GM18868 (cell line): ENCODE measurements around the gene AIFM3.
"Not testable (repeated sequence)": the region's sequence is repeated elsewhere in the genome, so short reads cannot be mapped to it uniquely, and the experiment has no call there.

Source experiments
- ATAC-seq: cut with Tn5 transposase; IDR thresholded peaks from one replicate; pipeline ENCODE4 v1.9.1; 2021; ENCODE audit warnings: mild to moderate bottlenecking, moderate library complexity; ENCODE audit not compliant: unreplicated experiment

AIFM3 gene

GRCh38 chr22:20957683-20958431 is 9.2 kb upstream of the AIFM3 start:
- no peak for ATAC-seq

- no peak for ATAC-seq
Observed at GRCh38 chr22:20959578-20960461, 7.2 kb upstream of the AIFM3 start.

DNA sequence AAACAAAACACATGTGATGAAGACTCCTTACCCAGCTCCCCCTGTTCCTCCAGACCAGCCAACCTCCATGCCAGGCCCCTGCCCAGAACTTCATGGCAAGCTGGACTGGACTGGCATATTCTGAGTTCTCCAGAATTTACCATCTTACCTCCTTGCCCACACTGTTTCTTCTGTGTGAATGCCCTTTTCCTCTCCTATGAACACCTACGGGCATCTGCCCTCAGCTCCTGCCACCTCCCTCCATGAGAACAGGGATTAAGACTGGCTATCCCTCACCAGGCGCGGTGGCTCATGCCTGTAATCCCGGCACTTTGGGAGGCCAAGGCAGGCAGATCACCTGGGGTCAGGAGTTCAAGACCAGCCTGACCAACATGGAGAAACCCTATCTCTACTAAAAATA is 6.4 kb upstream of the AIFM3 start:
- ATAC-seq: no peak

- ATAC-seq: no peak
Observed at GRCh38 chr22:20962491-20962945, 4.5 kb upstream of the AIFM3 start.

DNA sequence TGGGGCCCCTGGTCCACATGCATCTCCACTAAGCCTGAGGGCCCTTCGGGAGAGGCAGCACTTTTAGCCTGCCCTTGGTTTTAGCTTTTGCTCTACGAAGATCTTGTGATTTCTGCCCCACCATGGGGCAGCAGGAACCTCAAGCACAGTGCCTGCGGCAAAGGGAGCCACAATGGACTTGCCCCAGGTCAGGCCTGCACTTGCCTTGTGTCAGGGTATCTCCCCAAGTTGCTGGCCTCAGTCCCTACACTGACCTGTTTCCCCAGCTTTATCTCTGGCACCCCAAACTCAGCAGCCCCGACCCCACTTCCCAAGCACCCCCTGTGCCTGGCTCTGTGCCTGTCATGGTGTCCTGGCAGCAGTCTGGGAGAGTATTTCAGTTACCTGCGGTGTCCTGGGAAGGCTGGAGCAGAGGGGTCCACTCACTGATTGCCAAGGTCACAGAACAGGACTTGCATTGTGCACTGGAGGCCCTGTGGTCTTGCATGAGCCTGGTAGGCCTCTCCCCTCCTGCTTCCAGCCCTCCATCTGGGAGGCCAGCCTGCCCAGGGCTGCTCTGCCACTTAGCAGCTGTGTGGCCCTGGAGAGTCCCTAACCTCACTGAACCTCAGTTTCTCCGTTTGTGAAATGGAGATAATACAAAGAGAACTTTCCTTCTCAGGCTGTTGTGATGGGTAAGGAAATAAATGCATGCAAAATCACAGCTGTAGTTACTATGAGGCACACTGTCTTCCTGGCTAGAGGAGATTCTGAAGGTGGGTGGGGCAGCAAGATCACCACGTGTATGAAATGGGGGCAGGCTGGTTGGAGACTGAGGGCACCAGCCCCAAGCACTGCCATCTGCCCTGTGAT is 3.6 kb upstream of the AIFM3 start:
- no peak for ATAC-seq

- no peak for ATAC-seq
Observed at GRCh38 chr22:20964090-20964798, 2.8 kb upstream of the AIFM3 start.

- ATAC-seq: no peak
Observed at GRCh38 chr22:20964799-20965103, 2.3 kb upstream of the AIFM3 start.

- ATAC-seq: no peak
Observed at GRCh38 chr22:20965104-20965887, 1.8 kb upstream of the AIFM3 start.

- ATAC-seq: no peak
Observed at GRCh38 chr22:20965888-20966855, 883 bp upstream of the AIFM3 start.

- no peak for ATAC-seq
Observed at GRCh38 chr22:20967697-20968211, 699 bp downstream of the AIFM3 start.

GRCh38 chr22:20968281-20968977 is 1.4 kb downstream of the AIFM3 start:
- ATAC-seq: no peak

- no peak for ATAC-seq
Observed at GRCh38 chr22:20970939-20971657, 4.0 kb downstream of the AIFM3 start.

- ATAC-seq: not testable (repeated sequence)
Observed at GRCh38 chr22:20972014-20972694, 5.1 kb downstream of the AIFM3 start.

DNA sequence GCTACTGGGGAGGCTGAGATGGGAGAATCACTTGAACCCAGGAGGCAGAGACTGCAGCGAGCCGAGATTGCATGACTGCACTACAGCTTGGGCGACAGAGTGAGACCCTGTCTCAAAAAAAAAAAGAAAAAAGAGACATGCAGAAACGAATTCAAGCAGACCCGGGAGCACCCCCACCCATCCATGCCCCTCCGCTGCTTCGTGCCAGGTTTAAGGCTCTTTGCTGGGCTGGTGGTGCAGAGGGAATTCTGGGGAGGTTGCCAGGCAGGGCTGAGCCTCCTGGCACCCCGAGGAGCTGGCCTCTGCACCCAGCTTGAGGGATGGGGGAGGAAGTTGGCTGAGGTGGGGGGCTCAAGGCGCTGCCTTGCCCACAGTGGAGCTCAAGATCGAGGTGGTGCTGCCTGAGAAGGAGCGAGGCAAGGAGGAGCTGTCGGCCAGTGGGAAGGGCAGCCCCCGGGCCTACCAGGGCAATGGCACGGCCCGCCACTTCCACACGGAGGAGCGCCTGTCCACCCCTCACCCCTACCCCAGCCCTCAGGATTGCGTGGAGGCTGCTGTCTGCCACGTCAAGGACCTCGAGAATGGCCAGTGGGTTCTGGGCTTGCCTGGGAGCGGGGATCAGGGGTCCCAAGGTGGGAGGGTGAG is 6.0 kb downstream of the AIFM3 start:
- ATAC-seq: no peak

DNA sequence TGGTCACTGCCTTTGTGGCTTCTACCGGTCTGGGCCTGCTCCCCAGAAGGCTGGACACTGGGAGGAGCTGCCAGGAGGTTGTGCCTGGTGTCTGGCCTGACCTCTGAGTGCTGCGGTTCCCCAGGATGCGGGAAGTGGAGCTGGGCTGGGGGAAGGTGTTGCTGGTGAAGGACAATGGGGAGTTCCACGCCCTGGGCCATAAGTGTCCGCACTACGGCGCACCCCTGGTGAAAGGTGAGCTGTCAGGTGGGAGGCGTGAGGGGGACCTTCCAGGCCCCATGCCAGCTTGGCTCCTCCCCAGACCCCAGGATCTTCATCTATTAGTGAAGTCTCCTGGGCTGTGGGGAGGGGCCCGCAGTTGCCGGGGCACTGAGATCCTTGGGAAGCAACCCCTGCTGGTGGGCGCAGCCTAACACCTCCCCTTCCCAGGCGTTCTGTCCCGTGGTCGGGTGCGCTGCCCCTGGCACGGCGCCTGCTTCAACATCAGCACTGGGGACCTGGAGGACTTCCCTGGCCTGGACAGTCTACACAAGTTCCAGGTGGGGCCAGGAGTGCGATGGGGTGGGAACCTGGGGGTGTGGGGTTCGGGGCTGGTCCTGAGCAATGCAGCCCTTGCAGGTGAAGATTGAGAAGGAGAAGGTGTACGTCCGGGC is 6.7 kb downstream of the AIFM3 start:
- no peak for ATAC-seq
